HG03064 (cell line): Measurements from ENCODE around the gene DEPDC5.

Experiments
- ATAC-seq: cut with Tn5 transposase; IDR thresholded peaks from one replicate; pipeline ENCODE4 v1.9.1; 2021; ENCODE audit warnings: low read depth; ENCODE audit not compliant: unreplicated experiment

The DEPDC5 gene

DNA sequence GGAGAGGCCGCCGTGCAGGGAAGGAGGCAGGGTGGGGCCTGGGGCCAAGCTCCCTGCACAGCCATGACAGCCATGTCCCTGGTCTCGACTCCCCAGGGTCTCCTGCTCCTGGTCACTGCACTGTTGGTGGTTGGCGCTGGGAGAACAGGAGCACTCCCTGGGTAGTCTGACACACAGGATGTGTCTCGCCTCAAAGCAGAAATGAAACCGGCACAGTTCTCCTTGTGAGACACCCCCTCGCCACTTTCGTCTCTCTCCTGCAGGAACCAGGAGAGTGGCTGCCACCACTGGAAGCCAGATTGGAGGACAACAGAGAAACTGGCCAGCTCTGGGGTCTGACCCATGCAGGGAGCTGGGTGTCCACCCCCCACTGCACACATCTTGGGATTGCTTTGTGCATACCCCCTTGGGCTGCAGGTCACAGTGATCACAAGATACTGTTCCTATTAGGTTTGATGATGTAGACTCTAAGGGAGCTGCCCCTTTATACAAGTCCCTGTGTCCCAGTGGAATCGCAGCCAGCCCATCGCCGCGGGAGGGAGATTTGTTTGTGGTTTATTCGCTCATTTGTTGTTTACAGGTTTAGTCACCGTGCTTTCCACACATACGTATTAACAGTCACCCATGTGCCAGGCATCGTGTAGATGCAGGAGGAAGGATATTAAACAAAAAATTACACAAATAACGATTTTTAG lies 163.6 kb downstream of the DEPDC5 start:
- ATAC-seq: peak; percentile 62

DNA sequence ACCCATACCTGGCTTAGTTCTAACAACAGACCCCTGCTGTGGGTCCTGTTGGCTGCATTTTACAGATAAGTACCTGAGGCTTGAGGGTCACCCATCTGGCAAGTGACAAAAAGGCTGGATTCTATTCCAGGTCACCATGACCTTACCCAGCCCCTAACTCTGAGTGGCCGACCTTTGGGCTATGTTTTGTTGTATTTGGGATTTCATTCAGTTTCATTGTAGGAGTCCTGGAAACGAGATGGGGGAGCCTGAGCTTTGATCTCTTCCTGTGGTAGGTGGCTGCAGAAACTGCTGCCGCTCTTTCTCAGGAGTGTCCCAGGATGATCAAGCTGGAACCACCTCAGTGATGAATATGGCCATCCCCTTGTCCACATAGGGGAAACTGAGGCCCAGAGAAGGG lies 165.9 kb downstream of the DEPDC5 start:
- ATAC-seq: no peak

DNA sequence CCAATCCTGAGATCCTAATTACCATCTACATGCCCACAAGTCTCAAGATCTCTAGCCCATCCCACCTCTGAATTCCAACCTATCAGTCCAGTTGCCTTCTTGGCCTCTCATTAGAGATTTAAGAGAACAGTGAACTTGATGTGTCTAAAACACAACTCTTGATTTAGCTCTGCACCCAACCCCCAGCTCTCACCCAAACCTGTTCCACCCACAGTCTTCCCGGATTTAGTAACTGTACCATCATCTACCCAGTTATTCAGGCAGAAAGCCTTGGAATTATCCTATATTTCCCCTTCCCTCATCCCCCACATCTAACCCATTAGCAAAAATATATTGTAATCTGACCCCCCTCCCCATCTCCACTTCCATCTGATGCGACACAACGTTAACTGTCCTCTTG lies 166.5 kb downstream of the DEPDC5 start:
- no peak for ATAC-seq

- ATAC-seq: no peak
These were observed 167.3 kb downstream of the DEPDC5 start for GRCh38 chr22:31921106-31921505.

DNA sequence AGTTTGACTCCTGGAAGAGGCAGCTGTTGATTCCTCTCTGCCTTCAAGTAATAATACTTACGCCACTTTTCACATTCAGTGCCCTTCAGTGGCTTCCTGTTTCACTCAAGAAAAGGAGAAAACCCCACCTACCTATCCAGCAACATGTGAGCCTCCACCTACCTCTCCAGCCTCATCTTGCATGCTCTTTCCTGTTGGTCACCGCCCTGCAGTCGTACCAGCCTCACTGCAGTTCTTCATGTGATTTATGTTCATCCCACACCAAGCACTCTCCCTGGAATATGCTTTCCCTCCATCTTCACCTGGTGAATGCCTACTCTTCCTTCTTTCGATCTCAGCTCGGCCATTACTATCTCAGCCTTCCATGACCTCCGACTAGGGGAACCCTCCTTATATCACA lies 168.7 kb downstream of the DEPDC5 start:
- no peak for ATAC-seq

- no peak for ATAC-seq
These were observed 169.3 kb downstream of the DEPDC5 start for GRCh38 chr22:31923136-31923535.

GRCh38 chr22:31923747-31924146 lies 169.9 kb downstream of the DEPDC5 start:
- ATAC-seq: no peak

GRCh38 chr22:31925056-31925455 lies 171.2 kb downstream of the DEPDC5 start:
- ATAC-seq: no peak

DNA sequence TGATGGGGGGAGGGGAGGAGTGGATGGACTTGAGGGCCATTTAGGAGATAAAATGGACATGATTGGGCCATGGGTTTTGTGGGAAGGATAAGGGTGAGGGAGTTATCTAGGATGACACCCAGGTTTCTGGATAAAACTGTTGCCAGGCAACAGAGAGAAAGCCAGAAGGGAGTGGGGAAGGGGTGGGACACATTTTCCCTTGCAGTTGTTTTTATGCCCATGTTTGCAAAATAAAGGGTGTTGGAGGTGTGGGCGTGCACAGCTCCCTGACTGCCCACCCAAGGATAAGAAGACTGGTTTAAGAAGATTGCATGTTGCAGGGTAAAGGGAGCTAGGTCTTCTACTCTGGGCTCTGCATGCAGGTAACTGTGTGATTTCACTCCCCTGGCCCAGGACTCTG lies 172.2 kb downstream of the DEPDC5 start:
- ATAC-seq: no peak

DNA sequence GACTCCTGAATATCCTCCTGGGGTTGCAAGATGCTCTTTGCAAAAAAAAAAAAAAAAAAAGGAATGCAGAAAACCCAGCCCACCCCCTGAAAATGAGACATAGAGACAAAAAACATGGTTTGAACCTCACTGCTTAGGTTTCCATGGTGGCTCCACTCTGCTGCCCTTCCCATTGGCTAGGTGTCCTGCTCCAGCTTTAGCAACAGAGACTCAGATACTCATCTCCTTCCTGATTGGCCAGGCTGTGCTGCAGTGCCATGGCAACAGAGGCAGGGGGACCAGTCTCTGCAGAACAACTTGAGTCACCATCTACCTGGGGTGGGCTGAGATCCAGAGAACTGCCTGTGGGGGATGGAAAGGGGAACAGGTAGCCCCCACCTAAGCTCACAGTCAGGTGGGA lies 173.2 kb downstream of the DEPDC5 start:
- no peak for ATAC-seq

DNA sequence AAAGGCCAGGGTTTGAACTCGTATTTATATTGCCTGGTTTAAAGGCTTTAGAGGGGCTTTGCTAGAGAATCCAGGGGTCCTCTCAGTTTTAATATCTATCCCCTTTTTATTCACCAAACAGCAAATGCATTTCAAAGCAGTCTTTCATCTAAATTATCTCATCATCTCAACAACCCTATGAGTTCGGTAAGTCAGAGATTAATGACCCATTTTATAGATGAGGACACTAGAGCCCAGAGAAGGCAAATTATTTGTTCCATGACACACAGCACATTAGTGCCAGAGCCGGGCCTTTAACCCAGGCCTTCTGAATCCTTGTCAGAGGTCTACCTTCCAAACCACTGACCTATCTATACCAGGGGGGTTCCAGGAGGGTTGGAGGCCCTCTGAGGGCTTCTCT lies 173.7 kb downstream of the DEPDC5 start:
- no peak for ATAC-seq

- ATAC-seq: no peak
These were observed 175.5 kb downstream of the DEPDC5 start for GRCh38 chr22:31929167-31929930.

GRCh38 chr22:31932863-31933262 lies 179.0 kb downstream of the DEPDC5 start:
- no peak for ATAC-seq

DNA sequence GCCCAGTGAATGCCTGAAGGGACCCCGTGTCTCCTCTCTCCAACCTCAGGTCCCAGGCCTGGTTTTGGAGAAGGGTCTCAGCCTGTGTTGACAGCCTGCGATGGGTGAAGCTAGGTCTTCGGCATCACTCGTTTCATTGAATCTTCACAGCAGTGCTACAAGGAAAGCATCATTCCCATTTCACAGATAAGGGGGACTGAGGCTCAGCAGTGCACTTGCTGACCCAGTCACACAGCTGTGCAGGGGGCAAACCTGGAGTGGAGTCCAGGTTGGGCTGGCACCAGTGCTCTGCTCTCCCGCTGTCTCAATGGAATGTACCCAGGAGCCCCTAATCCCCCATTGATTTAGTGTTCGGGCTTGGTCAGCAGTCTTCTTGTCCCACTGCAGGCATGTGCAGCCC lies 179.6 kb downstream of the DEPDC5 start:
- no peak for ATAC-seq

- no peak for ATAC-seq
These were observed 180.1 kb downstream of the DEPDC5 start for GRCh38 chr22:31933816-31934482.

GRCh38 chr22:31935961-31936635 lies 182.3 kb downstream of the DEPDC5 start:
- no peak for ATAC-seq

DNA sequence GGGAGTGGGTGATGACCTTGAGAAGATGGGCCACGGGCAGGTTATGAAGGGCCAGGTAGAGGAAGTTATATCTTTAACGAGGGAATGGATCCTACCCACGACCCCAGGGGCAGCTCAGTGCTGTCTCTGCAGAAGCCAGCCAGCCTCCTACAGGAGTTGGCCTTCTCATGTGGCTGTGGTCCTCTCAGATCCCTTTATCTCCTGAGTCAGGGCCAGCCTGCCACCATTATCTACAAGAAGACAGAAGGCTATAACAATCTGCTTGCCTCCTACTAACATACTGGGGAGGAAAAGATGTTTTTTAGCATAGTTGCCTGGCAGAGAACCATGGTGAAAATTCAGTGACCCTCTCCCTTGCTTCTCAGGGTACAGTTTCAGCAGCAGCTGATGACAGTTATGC lies 183.5 kb downstream of the DEPDC5 start:
- no peak for ATAC-seq

DNA sequence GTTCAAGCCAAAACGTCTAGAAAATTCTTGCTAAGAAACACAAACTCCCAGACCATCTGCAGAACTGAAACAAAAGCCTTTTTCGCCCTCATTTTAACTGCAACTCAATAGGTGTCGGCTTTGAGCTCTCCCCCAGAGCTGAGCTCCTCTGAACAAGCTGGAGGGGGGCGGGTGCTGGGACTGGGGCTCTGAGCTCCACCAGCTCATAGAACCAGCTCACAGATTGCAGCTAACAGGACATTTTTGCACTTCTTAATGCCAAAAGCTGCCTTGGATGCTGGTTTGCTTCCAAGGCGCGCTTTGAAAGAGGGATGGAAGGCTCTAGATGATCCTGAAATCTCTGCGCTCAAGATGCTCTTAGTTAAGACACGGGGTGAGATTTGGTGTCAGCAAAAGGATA lies 184.5 kb downstream of the DEPDC5 start:
- ATAC-seq: no peak

DNA sequence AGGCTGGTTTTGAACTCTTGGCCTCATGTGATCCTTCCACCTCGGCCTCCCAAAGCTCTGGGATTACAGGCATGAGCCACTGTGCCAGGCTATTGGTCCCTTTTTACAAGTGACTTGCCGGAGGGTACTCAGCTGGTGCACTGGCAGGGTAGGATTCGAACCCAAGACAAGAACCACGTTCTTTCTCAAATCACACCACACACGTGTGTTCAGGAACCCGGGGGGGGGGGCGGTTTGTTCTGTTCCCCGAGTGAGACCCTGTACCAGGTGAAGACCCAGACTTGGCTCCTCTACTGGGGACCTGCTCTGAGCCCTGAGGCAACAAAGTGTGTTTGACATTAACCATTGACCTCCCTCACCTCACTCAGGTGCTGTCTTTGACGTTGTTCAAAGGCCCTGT lies 186.7 kb downstream of the DEPDC5 start:
- no peak for ATAC-seq

- ATAC-seq: no peak
These were observed 188.3 kb downstream of the DEPDC5 start for GRCh38 chr22:31942091-31942490.
